Raji (cell line): ENCODE data around the gene PEMT.

ENCODE experiments used
- POLR2A ChIP-seq: IDR thresholded peaks from 2 replicates; pipeline ENCODE4 v1.6.1; 2011; ENCODE audit warnings: low read depth, low read length, control low read depth; ENCODE audit not compliant: insufficient read depth

The PEMT gene

GRCh38 chr17:17606416-17607000 is 15.0 kb upstream of the PEMT start:
- no peak for TF ChIP-seq POLR2A

DNA sequence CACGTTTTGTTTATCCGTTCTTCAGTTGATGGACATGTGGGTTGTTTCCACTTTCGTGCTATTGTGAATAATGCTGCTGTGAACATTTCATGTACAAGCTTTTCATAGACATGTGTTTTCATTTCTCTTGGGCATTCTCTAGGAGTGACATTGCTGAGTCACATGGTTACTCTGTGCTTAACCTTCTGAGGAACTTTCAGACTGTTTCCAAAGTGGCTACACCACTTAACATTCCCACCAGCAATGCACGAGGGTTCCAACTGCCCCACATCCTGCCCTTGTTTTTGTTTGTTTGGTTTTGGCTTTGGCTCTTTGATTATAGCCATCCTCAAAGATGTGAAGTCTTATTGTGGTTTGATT is 14.2 kb upstream of the PEMT start:
- no peak for TF ChIP-seq POLR2A

GRCh38 chr17:17605083-17605728 is 13.7 kb upstream of the PEMT start:
- TF ChIP-seq POLR2A, result no peak

DNA sequence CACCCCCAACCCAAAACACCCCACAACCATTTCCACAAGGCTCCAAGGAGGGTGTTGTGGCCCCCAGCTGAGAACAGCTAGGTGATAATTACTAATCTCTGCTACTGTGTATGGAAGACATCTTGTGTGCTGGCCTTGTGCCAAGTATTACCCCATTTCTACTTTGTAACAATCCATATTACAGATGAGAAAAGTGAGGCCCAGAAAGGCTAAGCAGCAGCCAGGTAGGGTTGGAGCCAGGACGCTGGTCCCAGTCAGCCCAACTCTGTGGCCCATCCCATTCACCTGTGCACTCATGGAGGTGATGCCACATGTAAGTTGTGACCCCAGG is 12.4 kb upstream of the PEMT start:
- TF ChIP-seq POLR2A, result no peak

DNA sequence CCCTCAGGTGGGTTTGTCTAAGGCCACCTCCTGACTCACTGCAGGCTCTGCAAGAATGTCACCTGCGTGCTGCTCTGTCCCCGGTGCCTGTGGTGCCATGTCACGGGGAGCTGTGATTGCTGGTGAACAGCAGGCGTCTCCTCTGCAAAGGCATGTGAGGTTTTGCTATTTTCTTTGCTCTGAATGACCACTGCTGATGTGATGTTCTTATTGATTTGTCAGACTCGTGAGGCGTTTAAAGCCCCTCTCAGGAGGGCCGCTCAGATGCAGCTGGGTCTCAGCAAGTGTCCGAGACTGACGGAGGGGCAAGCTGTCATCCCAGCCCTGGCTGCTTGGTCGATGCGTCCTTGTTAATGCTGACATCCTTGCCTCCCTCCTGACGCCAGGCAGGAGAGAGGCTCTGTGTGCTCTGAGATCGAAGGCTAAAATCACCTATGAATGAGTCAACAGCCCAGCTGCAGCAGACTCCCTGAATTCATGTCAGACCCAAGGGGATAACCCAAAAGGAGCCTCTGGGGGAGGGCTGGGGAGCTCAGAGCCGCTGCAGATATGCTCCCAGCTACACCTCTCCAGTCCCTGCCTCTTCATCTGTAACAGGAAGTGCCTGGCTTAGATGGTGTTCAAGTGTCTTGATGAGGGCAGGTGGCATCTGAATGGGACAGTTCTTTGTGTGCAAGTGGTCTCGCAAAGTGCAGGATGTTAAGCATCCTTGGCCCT is 11.8 kb upstream of the PEMT start:
- no peak for TF ChIP-seq POLR2A

GRCh38 chr17:17599965-17600364 is 8.5 kb upstream of the PEMT start:
- no peak for TF ChIP-seq POLR2A

DNA sequence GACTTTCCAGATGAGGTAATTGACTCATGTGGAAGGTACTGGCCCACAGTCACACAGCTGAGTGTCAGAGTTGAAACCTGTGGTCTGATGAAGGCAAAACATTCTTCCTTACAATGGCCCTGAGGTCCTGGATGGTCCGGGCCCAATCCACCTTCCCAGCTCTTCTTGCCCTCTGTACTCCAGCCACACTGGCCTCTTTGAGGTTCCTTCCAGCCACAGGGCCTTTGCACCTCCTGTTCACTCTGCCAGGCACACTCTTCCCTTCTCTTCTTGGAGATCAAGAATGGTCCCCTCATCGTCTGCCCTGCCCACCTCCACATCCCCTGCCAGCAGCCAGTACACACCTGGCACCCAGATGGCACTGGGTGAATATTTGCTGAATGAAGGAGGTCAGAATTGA is 6.5 kb upstream of the PEMT start:
- no peak for TF ChIP-seq POLR2A

GRCh38 chr17:17595755-17596154 is 4.2 kb upstream of the PEMT start:
- TF ChIP-seq POLR2A, result no peak

DNA sequence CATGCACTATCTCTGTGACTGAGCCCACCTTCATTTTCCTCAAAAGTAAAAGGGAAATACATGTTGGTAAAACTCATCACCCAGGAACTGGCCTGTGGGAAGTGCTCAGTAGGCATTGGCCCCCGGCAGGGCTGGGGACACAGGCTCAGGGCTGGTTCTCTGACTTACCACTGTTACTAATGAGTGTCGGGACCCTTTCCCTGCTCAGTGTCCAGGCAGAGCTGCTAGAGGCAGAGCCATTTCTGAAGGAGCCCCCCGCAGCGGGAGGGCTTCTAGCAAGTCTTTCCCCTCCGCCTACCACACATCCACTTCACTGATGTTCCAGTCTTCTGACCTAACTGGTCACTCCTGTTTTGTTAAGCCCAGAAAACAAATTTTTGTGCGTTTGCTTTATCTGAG is 1.7 kb upstream of the PEMT start:
- 0 out of 2 replicates have a peak, but pooled peaks have one; percentile 6 for TF ChIP-seq POLR2A

GRCh38 chr17:17590883-17591354 is 589 bp downstream of the PEMT start:
- TF ChIP-seq POLR2A, result peak; percentile 87

DNA sequence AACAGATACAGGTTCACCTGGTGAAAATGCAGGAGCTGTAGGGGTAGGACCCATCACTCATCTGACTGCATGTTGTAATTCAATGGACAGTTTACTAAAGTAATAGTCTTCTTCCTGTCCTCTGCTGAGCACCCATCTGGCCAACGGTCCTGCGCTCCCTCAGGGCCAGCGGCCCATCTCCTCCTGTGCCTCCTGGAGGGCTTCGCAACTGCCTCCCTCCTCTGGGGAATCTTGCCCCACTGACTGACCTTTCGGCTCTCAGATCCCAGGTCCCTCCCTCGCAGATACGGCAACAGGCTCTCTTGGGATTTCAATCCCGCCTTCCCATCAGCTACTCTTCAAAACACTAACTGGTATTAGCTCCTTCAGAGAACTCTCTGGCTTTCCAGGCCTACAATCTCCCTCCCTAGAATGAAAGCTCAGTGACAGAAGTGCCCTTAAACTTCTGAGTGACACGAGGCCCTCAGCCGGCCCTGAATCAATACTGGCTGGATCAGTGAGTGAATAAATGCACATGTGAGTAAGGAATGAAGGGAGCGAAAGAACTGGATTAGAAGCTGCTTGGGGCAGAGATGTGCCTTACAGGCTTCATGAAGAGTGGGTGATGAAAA is 1.3 kb downstream of the PEMT start:
- TF ChIP-seq POLR2A, result no peak

GRCh38 chr17:17587614-17588337 is 3.7 kb downstream of the PEMT start:
- TF ChIP-seq POLR2A, result no peak

DNA sequence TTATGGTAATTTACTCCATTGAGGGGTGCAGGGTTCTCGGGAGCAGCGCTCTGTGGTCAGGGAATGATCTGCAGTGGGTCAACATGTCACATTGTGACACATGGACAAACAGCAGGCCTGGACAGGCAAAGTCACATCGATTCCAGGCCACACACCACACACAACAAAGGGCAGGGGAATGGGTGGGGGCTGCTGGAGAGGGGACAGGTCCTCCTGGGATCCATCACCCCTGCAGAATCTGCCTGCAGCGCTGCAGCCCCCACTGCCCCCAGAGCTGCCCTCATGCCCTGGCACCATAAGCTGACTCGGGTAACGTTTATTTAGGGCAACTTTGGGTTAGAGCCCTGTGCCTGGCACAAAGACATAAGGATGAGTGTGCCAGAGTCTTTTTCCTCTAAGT is 9.1 kb downstream of the PEMT start:
- no peak for TF ChIP-seq POLR2A

GRCh38 chr17:17581509-17581908 is 10.0 kb downstream of the PEMT start:
- no peak for TF ChIP-seq POLR2A
